ENCODE data around the gene DHX16.

- TF ChIP-seq EZH2 (IDR thresholded peaks at IDR 0.05; ENCODE audit: insufficient read depth, poor library complexity, severe bottlenecking) (no peak), EZH2phosphoT487 (IDR thresholded peaks at IDR 0.05; ENCODE audit: insufficient read depth, low read depth) (no peak)
Observed at GRCh38 chr6:30657454-30657853, 15.4 kb downstream of the DHX16 start.
